ENCODE data around the gene APBA3. TPM values are rescaled to one million over a fixed set of nuclear protein-coding genes. Genes with fewer than 3 reads are reported as not detected.

The APBA3 gene
- total RNA-seq, 1 experiment from 2014 or later, result 34.0 TPM

GRCh38 chr19:3788996-3789778 lies 27.7 kb upstream of the APBA3 start:
- H3K9me3 ChIP-seq (ENCODE audit: control insufficient read depth, insufficient read depth, low read depth, low read length), result no peaks in the 10 kb centered on the region
- H3K27ac ChIP-seq (ENCODE audit: low read length), result no peak overlapping the region
- POLR2A ChIA-PET, result no interaction called here
- H3K4me3 ChIP-seq (ENCODE audit: low read depth in 2 of 2, low read length in 2 of 2), result no peak overlapping the region
- TF ChIP-seq POLR2AphosphoS5 (IDR thresholded peaks at IDR 0.05; ENCODE audit: low read depth, low read length), result no peak
- TF ChIP-seq REST (IDR thresholded peaks at IDR 0.05; ENCODE audit: insufficient read depth in 1 of 2, low read depth in 2 of 2, low read length in 1 of 2), result no peak
- TF ChIP-seq SIN3A (IDR thresholded peaks at IDR 0.05; ENCODE audit: borderline replicate concordance, insufficient read depth, low read depth, low read length), result no peak
- TF ChIP-seq TCF7L2 (IDR thresholded peaks at IDR 0.05; ENCODE audit: low read depth, low read length), result no peak
- no peak for TF ChIP-seq CTCF (IDR thresholded peaks at IDR 0.05)
- ATAC-seq, result no peak
- intact Hi-C loops (cut with micrococcal nuclease; ENCODE audit: unreplicated experiment) (no loop called here), in situ Hi-C loops (cut with HindIII; ENCODE audit: low pct_unique_long_range_greater_than_20kb, low sequenced_read_pairs) (no loop called here)
- H3K36me3 ChIP-seq (ENCODE audit: control insufficient read depth, insufficient read depth, low read length), result no peaks in the 10 kb centered on the region
- no peaks in the 10 kb centered on the region; the same call in 1 of the 2 replicates for H3K4me1 ChIP-seq (ENCODE audit: control insufficient read depth, insufficient read depth, low read length)
- H3K27me3 ChIP-seq (ENCODE audit: control insufficient read depth, insufficient read depth, low read length), result no peaks in the 10 kb centered on the region
- CTCF ChIA-PET, result interaction anchor here (0.6 kb wide), 1 partner anchor 351 kb away, joined by 5 read pairs; no protein-coding TSS in a partner anchor
- BruUV-seq (replicated peaks), result no TSS peak
- DNase-seq (ENCODE audit: low read depth, low spot score), result no peak

- ATAC-seq (no peak), DNase-seq (ENCODE audit: low read depth, low spot score) (no peak)
- TF ChIP-seq SIN3A (IDR thresholded peaks at IDR 0.05; ENCODE audit: borderline replicate concordance, insufficient read depth, low read depth, low read length) (no peak), TCF7L2 (IDR thresholded peaks at IDR 0.05; ENCODE audit: low read depth, low read length) (no peak), POLR2AphosphoS5 (IDR thresholded peaks at IDR 0.05; ENCODE audit: low read depth, low read length) (no peak), CTCF (IDR thresholded peaks at IDR 0.05) (no peak), REST (IDR thresholded peaks at IDR 0.05; ENCODE audit: insufficient read depth in 1 of 2, low read depth in 2 of 2, low read length in 1 of 2) (no peak)
- H3K4me3 ChIP-seq (ENCODE audit: low read depth in 2 of 2, low read length in 2 of 2), result no peak within 1 kb of the TSS
- no peaks in the 10 kb centered on the region for H3K27me3 ChIP-seq (ENCODE audit: control insufficient read depth, insufficient read depth, low read length)
- no peaks in the 10 kb centered on the region; the same call in 1 of the 2 replicates for H3K4me1 ChIP-seq (ENCODE audit: control insufficient read depth, insufficient read depth, low read length)
- in situ Hi-C loops (cut with HindIII; ENCODE audit: low pct_unique_long_range_greater_than_20kb, low sequenced_read_pairs) (no loop called here), intact Hi-C loops (cut with micrococcal nuclease; ENCODE audit: unreplicated experiment) (no loop called here)
- CTCF ChIA-PET, result no interaction called here
- no peaks in the 10 kb centered on the region; the same call in 1 of the 2 replicates for H3K9me3 ChIP-seq (ENCODE audit: control insufficient read depth, insufficient read depth, low read depth, low read length)
- no TSS peak for BruUV-seq (replicated peaks)
- no peaks in the 10 kb centered on the region for H3K36me3 ChIP-seq (ENCODE audit: control insufficient read depth, insufficient read depth, low read length)
- no peak within 1 kb of the TSS for H3K27ac ChIP-seq (ENCODE audit: low read length)
- POLR2A ChIA-PET, result no interaction called here
Observed at GRCh38 chr19:3785938-3786824, 24.7 kb upstream of the APBA3 start, which contains the start of gene MATK. MATK (minus strand) TSS chr19:3786381; CDS start chr19:3785135, 1,246 bp downstream.

All from Panc1 (cell line).